ENCODE results near the gene NUDT21.

DNA sequence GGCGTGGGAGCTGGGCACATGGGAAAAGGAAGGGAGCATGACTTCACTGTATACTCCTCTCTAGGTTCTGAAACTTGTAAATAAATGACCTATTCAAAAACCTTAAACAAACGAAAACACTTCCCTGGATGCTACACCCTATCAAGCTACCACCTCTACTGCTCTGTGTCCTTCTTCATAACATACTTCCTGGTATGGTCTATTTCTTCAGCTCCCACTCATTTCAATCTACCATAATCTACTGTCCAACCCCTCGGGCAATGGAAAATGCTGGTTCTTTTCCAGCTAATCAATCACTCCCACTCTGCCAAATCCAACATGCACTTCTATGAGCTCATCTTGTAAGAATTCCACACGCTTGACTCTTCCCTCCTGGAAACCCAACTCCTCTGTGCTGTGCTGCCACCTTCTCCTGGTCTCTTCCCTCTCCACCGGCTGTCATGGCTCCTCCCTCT, 68.2 kb downstream of the NUDT21 start:
- TF ChIP-seq POLR2A (IDR thresholded peaks at IDR 0.05), result no peak
- TF ChIP-seq, protein P1, sequence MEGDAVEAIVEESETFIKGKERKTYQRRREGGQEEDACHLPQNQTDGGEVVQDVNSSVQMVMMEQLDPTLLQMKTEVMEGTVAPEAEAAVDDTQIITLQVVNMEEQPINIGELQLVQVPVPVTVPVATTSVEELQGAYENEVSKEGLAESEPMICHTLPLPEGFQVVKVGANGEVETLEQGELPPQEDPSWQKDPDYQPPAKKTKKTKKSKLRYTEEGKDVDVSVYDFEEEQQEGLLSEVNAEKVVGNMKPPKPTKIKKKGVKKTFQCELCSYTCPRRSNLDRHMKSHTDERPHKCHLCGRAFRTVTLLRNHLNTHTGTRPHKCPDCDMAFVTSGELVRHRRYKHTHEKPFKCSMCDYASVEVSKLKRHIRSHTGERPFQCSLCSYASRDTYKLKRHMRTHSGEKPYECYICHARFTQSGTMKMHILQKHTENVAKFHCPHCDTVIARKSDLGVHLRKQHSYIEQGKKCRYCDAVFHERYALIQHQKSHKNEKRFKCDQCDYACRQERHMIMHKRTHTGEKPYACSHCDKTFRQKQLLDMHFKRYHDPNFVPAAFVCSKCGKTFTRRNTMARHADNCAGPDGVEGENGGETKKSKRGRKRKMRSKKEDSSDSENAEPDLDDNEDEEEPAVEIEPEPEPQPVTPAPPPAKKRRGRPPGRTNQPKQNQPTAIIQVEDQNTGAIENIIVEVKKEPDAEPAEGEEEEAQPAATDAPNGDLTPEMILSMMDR (IDR thresholded peaks at IDR 0.05), result no peak

All from upper lobe of left lung (tissue), 4 donors.